Endodermal cell (in vitro differentiated cells): ENCODE measurements around the gene HOXB1. TPM values are rescaled to one million over a fixed set of nuclear protein-coding genes. Genes with fewer than 3 reads are reported as not detected.

ENCODE experiments used
- DNase-seq: peaks from one replicate; pipeline ENCODE4 v3.0.0-alpha.2; 2017
- H3K27ac ChIP-seq: 2 replicates; pipeline ENCODE4 v1.5.1; 2013; ENCODE audit warnings: mild to moderate bottlenecking, low read depth, low read length, moderate library complexity
- H3K27me3 ChIP-seq: 2 replicates; pipeline ENCODE4 v1.6.1; 2013; ENCODE audit warnings: mild to moderate bottlenecking, low read length, moderate library complexity; ENCODE audit not compliant: insufficient read depth, control insufficient read depth, poor library complexity, severe bottlenecking
- H3K36me3 ChIP-seq: 2 replicates; pipeline ENCODE4 v1.7.0; 2013; ENCODE audit warnings: mild to moderate bottlenecking, low read length, moderate library complexity; ENCODE audit not compliant: control insufficient read depth, insufficient read depth
- H3K4me1 ChIP-seq: one replicate; pipeline ENCODE4 v1.7.0; 2013; ENCODE audit warnings: low read length; ENCODE audit not compliant: control insufficient read depth, insufficient read depth
- H3K4me3 ChIP-seq: 2 replicates; pipeline ENCODE4 v1.5.1; 2013; ENCODE audit warnings: mild to moderate bottlenecking, low read length, moderate library complexity
- H3K9ac ChIP-seq: 2 replicates; pipeline ENCODE4 v1.6.1; 2013; ENCODE audit warnings: mild to moderate bottlenecking, low read length, moderate library complexity; ENCODE audit not compliant: poor library complexity, severe bottlenecking; ENCODE audit errors: extremely low read depth
- H3K9me3 ChIP-seq: 2 replicates; pipeline ENCODE4 v1.6.1; 2013; ENCODE audit warnings: mild to moderate bottlenecking, low read length, moderate library complexity; ENCODE audit not compliant: control insufficient read depth
- H3K27ac Mint-ChIP-seq: 2 replicates; pipeline ENCODE4 v1.8.0; 2020; ENCODE audit warnings: mixed read lengths
- H3K27me3 Mint-ChIP-seq: 2 replicates; pipeline ENCODE4 v1.8.0; 2021; ENCODE audit warnings: mild to moderate bottlenecking, mixed read lengths; ENCODE audit not compliant: insufficient read depth
- H3K36me3 Mint-ChIP-seq: 2 replicates; pipeline ENCODE4 v1.8.0; 2020; ENCODE audit warnings: low read depth, mixed read lengths
- H3K4me1 Mint-ChIP-seq: 2 replicates; pipeline ENCODE4 v1.8.0; 2020; ENCODE audit warnings: mixed read lengths
- H3K4me3 Mint-ChIP-seq: 2 replicates; pipeline ENCODE4 v1.8.0; 2020; ENCODE audit warnings: mild to moderate bottlenecking, moderate library complexity, mixed read lengths
- H3K9me3 Mint-ChIP-seq: 2 replicates; pipeline ENCODE4 v1.8.0; 2020; ENCODE audit warnings: mild to moderate bottlenecking, mixed read lengths
- WGBS, 2 experiments: methylation state at CpG; one replicate each; pipeline versions ENCODE4 v1.1.5 to v1.1.7; 2013; ENCODE audit warnings: missing lambda C conversion rate in 2 of 2, mixed read lengths in 1 of 2; ENCODE audit not compliant: insufficient coverage in 1 of 2, insufficient read length in 1 of 2; 5-methylcytosine and 5-hydroxymethylcytosine counted together
- total RNA-seq, 2 donors: library from RNA; stranded (reverse); fragmentation: NEBNext Ultra II Directional in 1 of 2; extraction: Animal tissue kit (Norgen Biotek cat#: 25700) in 1 of 2; gene quantifications; 2 replicates in 1 of 2; 3 replicates in 1 of 2; pipeline ENCODE4 v1.2.1, GENCODE V29; 2021
- TF ChIP-seq, protein P1 (sequence below): fragments of 200-600 bp; sonication (generic); conservative IDR thresholded peaks from 2 replicates; pipeline ENCODE4 v1.5.0; 2021; ENCODE audit warnings: antibody characterized with exemption, mild to moderate bottlenecking

The HOXB1 gene
- total RNA-seq, 2 donors from 2014 or later, result not detected

DNA sequence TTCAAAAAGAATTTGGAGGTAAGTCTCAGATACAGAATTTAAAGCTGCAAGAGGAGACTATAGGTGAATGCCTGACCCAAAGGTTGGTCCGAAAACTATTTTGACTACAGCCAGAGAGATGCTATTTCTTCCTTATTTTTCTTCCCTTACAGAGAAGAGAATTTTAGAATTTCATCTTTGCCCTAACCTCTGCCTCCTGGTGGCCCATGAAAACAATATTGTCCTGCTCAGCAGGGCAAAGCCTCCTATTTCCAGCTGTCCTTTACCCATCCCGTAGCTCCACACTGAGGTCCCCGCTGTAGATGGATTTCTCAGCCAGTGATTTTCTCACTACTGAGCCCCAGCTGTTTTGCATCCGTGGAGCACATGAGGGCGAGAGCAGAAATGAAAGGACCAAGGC, 24.6 kb downstream of the HOXB1 start:
- TF ChIP-seq, protein P1, sequence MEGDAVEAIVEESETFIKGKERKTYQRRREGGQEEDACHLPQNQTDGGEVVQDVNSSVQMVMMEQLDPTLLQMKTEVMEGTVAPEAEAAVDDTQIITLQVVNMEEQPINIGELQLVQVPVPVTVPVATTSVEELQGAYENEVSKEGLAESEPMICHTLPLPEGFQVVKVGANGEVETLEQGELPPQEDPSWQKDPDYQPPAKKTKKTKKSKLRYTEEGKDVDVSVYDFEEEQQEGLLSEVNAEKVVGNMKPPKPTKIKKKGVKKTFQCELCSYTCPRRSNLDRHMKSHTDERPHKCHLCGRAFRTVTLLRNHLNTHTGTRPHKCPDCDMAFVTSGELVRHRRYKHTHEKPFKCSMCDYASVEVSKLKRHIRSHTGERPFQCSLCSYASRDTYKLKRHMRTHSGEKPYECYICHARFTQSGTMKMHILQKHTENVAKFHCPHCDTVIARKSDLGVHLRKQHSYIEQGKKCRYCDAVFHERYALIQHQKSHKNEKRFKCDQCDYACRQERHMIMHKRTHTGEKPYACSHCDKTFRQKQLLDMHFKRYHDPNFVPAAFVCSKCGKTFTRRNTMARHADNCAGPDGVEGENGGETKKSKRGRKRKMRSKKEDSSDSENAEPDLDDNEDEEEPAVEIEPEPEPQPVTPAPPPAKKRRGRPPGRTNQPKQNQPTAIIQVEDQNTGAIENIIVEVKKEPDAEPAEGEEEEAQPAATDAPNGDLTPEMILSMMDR, result peak; percentile 42
- no peak overlapping the region for H3K27ac ChIP-seq
- no peak overlapping the region for H3K27ac Mint-ChIP-seq
- peaks cover 84% of the 10 kb centered on the region for H3K27me3 Mint-ChIP-seq
- H3K4me1 Mint-ChIP-seq, result peaks cover 17% of the 10 kb centered on the region
- no peaks in the 10 kb centered on the region for H3K36me3 ChIP-seq
- H3K9ac ChIP-seq, result no peak overlapping the region
- H3K36me3 Mint-ChIP-seq, result no peaks in the 10 kb centered on the region
- H3K4me1 ChIP-seq, result peaks cover 22% of the 10 kb centered on the region
- H3K9me3 ChIP-seq, result no peaks in the 10 kb centered on the region
- H3K4me3 Mint-ChIP-seq, result no peak overlapping the region
- no peaks in the 10 kb centered on the region for H3K9me3 Mint-ChIP-seq
- WGBS, 2 experiments, result 86 to 89% methylated on average over 4 to 5 of the region's 5 CpGs
- no peak for DNase-seq
- H3K27me3 ChIP-seq, result peaks cover 41% of the 10 kb centered on the region
- no peak overlapping the region for H3K4me3 ChIP-seq

DNA sequence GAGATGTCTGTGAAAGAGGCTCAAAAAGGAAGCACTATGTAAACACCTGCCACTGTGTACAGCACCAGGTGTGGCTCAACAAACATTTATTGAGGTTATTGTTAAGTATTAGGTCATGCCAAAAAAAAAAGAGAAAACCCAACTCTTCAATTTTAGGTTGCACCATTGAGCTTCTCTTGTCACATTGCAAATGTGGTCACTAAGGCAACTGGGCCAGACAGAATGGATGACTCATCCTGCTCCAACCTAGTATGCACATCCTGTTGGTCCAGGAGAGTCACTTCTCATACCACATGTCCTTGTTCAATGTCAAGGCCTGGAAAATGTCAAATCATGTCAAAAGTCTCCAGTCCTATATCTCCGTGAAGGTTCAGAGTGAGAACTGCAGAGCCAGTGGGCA, 25.0 kb downstream of the HOXB1 start:
- no peak overlapping the region for H3K4me3 ChIP-seq
- Mint-ChIP-seq H3K4me1 (peaks cover 21% of the 10 kb centered on the region), H3K4me3 (no peak overlapping the region), H3K36me3 (no peaks in the 10 kb centered on the region), H3K27ac (no peak overlapping the region), H3K27me3 (peaks cover 86% of the 10 kb centered on the region), H3K9me3 (no peaks in the 10 kb centered on the region)
- H3K27ac ChIP-seq, result no peak overlapping the region
- TF ChIP-seq, protein P1, result no peak
- H3K9me3 ChIP-seq, result no peaks in the 10 kb centered on the region
- peak; percentile 62 for DNase-seq
- H3K9ac ChIP-seq, result no peak overlapping the region
- H3K27me3 ChIP-seq, result peaks cover 41% of the 10 kb centered on the region
- WGBS, 2 experiments, result 57 to 87% methylated on average over 1 of the region's 1 CpG
- H3K36me3 ChIP-seq, result no peaks in the 10 kb centered on the region
- H3K4me1 ChIP-seq, result peaks cover 25% of the 10 kb centered on the region

DNA sequence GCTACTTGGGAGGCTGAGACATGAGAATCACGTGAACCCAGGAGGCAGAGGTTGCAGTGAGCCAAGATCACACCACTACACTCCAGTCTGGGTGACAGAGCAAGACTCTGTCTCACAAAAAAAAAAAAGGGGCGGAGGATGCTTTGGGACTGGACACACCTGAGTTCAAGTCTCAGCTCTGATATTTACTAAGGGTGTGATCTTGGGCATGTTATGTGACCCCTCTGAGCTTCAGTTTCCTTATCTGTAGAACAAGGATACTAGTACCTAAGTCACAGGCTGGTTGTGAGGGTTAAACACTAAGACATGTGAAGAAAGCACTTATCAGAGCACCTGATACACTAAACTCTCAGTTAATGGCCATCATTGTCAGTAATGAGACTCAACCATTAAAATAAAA, 25.9 kb downstream of the HOXB1 start:
- no peak overlapping the region for H3K27ac Mint-ChIP-seq
- H3K36me3 Mint-ChIP-seq, result no peaks in the 10 kb centered on the region
- Histone ChIP-seq H3K27me3 (peaks cover 41% of the 10 kb centered on the region), H3K9ac (no peak overlapping the region), H3K36me3 (no peaks in the 10 kb centered on the region), H3K4me3 (no peak overlapping the region), H3K9me3 (no peaks in the 10 kb centered on the region), H3K4me1 (peaks cover 28% of the 10 kb centered on the region), H3K27ac (no peak overlapping the region)
- H3K4me1 Mint-ChIP-seq, result peaks cover 29% of the 10 kb centered on the region
- H3K4me3 Mint-ChIP-seq, result no peak overlapping the region
- peaks cover 92% of the 10 kb centered on the region for H3K27me3 Mint-ChIP-seq
- DNase-seq, result no peak
- 91 to 100% methylated on average over 1 to 2 of the region's 2 CpGs for WGBS, 2 experiments
- TF ChIP-seq, protein P1, result no peak
- no peaks in the 10 kb centered on the region for H3K9me3 Mint-ChIP-seq
